Measurements from ENCODE around the gene ECM2. TPM values are rescaled to one million over a fixed set of nuclear protein-coding genes. Genes with fewer than 3 reads are reported as not detected.

The ECM2 gene
- polyA plus RNA-seq, 1 of the 3 experiments (the other 2 are of a cell fraction) = 0.20 TPM

DNA sequence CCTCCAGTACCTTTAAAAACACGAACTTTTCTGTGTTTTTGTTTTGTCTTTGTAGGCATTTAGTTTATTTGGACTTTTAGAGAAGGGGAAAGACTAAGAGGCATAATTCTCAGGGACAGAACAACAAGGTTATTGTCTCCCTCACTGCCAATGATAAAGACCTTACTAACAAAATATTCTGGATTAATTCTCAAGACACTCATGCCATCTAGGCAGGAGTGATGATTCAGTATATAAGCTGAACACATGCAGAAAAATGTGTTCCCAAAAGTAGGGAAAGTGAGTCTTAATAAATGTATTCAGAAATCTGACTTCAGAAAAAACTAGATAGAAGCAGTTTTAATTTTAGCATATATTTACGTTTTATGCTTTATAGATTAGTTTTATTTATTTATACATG lies 36.1 kb downstream of the ECM2 start:
- DNase-seq = no peak
- CTCF ChIA-PET = interaction anchor here (1.4 kb wide), 1 partner anchor 18 kb away, joined by 3 read pairs; no protein-coding TSS in a partner anchor
- H3K4me1 ChIP-seq (ENCODE audit: control insufficient read depth in 1 of 2, insufficient read depth in 2 of 2, low read depth in 1 of 2, low read length in 1 of 2) = peaks cover 1 to 3% of the 10 kb centered on the region in 2 experiments; a peak in 2 of 4 replicates
- no peaks in the 10 kb centered on the region for H3F3A ChIP-seq (replicated peaks; ENCODE audit: insufficient read depth)
- H3K27me3 ChIP-seq (ENCODE audit: insufficient read depth) = no peaks in the 10 kb centered on the region
- no peak overlapping the region for H3K4me2 ChIP-seq
- no peaks in the 10 kb centered on the region for H3K9me2 ChIP-seq
- H3K4me3 ChIP-seq (ENCODE audit: low read depth in 2 of 2, low read length in 1 of 2) = no peak overlapping the region
- no peaks in the 10 kb centered on the region for H4K20me1 ChIP-seq (ENCODE audit: insufficient read depth)
- POLR2A ChIA-PET = no interaction called here
- H3K36me3 ChIP-seq (replicated peaks in 1 of 2; ENCODE audit: control insufficient read depth in 1 of 2, insufficient read depth in 2 of 2, low read length in 1 of 2) = no peaks in the 10 kb centered on the region
- WGBS (ENCODE audit: low lambda C conversion rate) = 81% methylated on average over 2 of the region's 2 CpGs
- no peak overlapping the region for H3K27ac ChIP-seq (ENCODE audit: low read depth in 2 of 2, low read length in 1 of 2)
- no peak overlapping the region for H3K9ac ChIP-seq
- no peak overlapping the region for H2AFZ ChIP-seq (ENCODE audit: low read depth)
- H3K79me2 ChIP-seq (ENCODE audit: insufficient read depth) = no peaks in the 10 kb centered on the region
- H3K9me3 ChIP-seq = no peaks in the 10 kb centered on the region
- TF ChIP-seq JUND (IDR thresholded peaks at IDR 0.05) = no peak
- TF ChIP-seq, protein P1, sequence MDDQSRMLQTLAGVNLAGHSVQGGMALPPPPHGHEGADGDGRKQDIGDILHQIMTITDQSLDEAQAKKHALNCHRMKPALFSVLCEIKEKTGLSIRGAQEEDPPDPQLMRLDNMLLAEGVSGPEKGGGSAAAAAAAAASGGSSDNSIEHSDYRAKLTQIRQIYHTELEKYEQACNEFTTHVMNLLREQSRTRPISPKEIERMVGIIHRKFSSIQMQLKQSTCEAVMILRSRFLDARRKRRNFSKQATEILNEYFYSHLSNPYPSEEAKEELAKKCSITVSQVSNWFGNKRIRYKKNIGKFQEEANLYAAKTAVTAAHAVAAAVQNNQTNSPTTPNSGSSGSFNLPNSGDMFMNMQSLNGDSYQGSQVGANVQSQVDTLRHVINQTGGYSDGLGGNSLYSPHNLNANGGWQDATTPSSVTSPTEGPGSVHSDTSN (IDR thresholded peaks at IDR 0.05) = no peak
- no peak for TF ChIP-seq RCOR1 (IDR thresholded peaks at IDR 0.05; ENCODE audit: low read length)
- TF ChIP-seq GABPA (IDR thresholded peaks at IDR 0.05; ENCODE audit: low read depth) = no peak
- TF ChIP-seq SIN3A (IDR thresholded peaks at IDR 0.05; ENCODE audit: borderline replicate concordance, low read depth, low read length) = no peak
- TF ChIP-seq YY1 (IDR thresholded peaks at IDR 0.05; ENCODE audit: low read depth) = no peak
- TF ChIP-seq GATA2 (CRISPR knock-in tag; IDR thresholded peaks at IDR 0.05) = no peak
- no peak for TF ChIP-seq FOXJ3 (CRISPR knock-in tag; IDR thresholded peaks at IDR 0.05)
- no peak for TF ChIP-seq EP300 (IDR thresholded peaks at IDR 0.05; ENCODE audit: borderline replicate concordance in 1 of 2, low read depth in 1 of 2, low read length in 1 of 2)
- TF ChIP-seq CHD2 (IDR thresholded peaks at IDR 0.05; ENCODE audit: low read length, partially characterized antibody) = no peak
- no peak for TF ChIP-seq RAD21 (IDR thresholded peaks at IDR 0.05; ENCODE audit: low read length)
- TF ChIP-seq, protein P2, sequence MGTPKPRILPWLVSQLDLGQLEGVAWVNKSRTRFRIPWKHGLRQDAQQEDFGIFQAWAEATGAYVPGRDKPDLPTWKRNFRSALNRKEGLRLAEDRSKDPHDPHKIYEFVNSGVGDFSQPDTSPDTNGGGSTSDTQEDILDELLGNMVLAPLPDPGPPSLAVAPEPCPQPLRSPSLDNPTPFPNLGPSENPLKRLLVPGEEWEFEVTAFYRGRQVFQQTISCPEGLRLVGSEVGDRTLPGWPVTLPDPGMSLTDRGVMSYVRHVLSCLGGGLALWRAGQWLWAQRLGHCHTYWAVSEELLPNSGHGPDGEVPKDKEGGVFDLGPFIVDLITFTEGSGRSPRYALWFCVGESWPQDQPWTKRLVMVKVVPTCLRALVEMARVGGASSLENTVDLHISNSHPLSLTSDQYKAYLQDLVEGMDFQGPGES (IDR thresholded peaks at IDR 0.05; ENCODE audit: low read depth, low read length) = no peak
- TF ChIP-seq NRF1 (IDR thresholded peaks at IDR 0.05; ENCODE audit: low read depth, low read length) = no peak

DNA sequence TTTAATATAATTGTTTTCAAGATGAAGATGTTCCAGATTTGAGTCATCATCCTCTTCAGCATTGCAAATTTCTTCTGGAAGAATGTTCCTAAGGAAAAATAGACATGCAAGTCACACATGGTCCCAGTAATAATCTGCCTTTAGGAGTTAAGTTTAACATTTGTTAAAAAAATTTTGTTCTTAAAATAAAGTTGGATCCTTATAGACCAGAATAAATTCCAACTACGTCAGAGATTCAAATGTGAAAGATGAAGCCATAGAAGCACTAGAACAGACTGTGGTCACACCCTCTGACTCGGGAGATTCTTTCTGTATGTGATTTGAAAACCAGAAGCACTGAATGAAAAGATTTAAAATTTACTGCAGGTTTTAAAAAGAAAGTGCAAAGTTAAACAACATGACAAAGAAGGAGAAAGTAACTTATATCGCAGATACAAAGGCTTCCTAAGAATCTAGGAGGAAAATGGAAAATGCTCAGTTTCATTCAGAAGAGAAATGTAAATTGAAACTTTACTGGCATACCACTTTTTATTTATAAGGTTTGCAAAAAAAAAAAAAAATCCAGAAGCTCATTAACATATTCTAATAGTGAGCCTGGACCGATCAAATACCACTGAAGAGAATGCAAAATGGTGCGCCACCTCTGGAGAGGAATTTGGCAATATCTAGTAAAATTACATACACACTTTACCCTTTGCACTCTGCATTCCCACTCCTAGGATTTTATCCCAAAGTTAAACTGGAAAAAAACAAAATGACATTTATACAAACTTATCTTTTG lies 39.2 kb downstream of the ECM2 start:
- Histone ChIP-seq H4K20me1 (ENCODE audit: insufficient read depth) (no peaks in the 10 kb centered on the region), H2AFZ (ENCODE audit: low read depth) (no peak overlapping the region; the same call in 1 of the 2 replicates), H3K9ac (no peak overlapping the region), H3K27me3 (ENCODE audit: insufficient read depth) (no peaks in the 10 kb centered on the region), H3K4me2 (no peak overlapping the region), H3K79me2 (ENCODE audit: insufficient read depth) (no peaks in the 10 kb centered on the region), H3K36me3 (replicated peaks in 1 of 2; ENCODE audit: control insufficient read depth in 1 of 2, insufficient read depth in 2 of 2, low read length in 1 of 2) (no peaks in the 10 kb centered on the region), H3K9me2 (no peaks in the 10 kb centered on the region), H3K4me3 (ENCODE audit: low read depth in 2 of 2, low read length in 1 of 2) (no peak overlapping the region), H3K4me1 (ENCODE audit: control insufficient read depth in 1 of 2, insufficient read depth in 2 of 2, low read depth in 1 of 2, low read length in 1 of 2) (peaks cover 0 to 21% of the 10 kb centered on the region in 2 experiments; a peak in 2 of 4 replicates), H3F3A (replicated peaks; ENCODE audit: insufficient read depth) (no peaks in the 10 kb centered on the region), H3K9me3 (no peaks in the 10 kb centered on the region), H3K27ac (ENCODE audit: low read depth in 2 of 2, low read length in 1 of 2) (no peak overlapping the region)
- no peak for DNase-seq
- no peak for TF ChIP-seq POLR2AphosphoS5 (IDR thresholded peaks at IDR 0.05; ENCODE audit: low read depth, low read length)
- no peak for TF ChIP-seq EP300 (IDR thresholded peaks at IDR 0.05; ENCODE audit: borderline replicate concordance in 1 of 2, low read depth in 1 of 2, low read length in 1 of 2)
- TF ChIP-seq, protein P3, sequence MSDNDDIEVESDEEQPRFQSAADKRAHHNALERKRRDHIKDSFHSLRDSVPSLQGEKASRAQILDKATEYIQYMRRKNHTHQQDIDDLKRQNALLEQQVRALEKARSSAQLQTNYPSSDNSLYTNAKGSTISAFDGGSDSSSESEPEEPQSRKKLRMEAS (IDR thresholded peaks at IDR 0.05; ENCODE audit: low read depth) = no peak
- TF ChIP-seq, protein P2 (IDR thresholded peaks at IDR 0.05; ENCODE audit: low read depth, low read length) = no peak
- no peak for TF ChIP-seq CHD2 (IDR thresholded peaks at IDR 0.05; ENCODE audit: low read length, partially characterized antibody)
- TF ChIP-seq, protein P4, sequence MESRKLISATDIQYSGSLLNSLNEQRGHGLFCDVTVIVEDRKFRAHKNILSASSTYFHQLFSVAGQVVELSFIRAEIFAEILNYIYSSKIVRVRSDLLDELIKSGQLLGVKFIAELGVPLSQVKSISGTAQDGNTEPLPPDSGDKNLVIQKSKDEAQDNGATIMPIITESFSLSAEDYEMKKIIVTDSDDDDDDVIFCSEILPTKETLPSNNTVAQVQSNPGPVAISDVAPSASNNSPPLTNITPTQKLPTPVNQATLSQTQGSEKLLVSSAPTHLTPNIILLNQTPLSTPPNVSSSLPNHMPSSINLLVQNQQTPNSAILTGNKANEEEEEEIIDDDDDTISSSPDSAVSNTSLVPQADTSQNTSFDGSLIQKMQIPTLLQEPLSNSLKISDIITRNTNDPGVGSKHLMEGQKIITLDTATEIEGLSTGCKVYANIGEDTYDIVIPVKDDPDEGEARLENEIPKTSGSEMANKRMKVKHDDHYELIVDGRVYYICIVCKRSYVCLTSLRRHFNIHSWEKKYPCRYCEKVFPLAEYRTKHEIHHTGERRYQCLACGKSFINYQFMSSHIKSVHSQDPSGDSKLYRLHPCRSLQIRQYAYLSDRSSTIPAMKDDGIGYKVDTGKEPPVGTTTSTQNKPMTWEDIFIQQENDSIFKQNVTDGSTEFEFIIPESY (IDR thresholded peaks at IDR 0.05; ENCODE audit: borderline replicate concordance, low read depth) = no peak
- TF ChIP-seq YY1 (IDR thresholded peaks at IDR 0.05; ENCODE audit: low read depth) = no peak
- no peak for TF ChIP-seq FOXM1 (IDR thresholded peaks at IDR 0.05; ENCODE audit: low read depth)
- TF ChIP-seq, protein P5, sequence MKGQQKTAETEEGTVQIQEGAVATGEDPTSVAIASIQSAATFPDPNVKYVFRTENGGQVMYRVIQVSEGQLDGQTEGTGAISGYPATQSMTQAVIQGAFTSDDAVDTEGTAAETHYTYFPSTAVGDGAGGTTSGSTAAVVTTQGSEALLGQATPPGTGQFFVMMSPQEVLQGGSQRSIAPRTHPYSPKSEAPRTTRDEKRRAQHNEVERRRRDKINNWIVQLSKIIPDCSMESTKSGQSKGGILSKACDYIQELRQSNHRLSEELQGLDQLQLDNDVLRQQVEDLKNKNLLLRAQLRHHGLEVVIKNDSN (IDR thresholded peaks at IDR 0.05; ENCODE audit: borderline replicate concordance, low read depth) = no peak
- no peak for TF ChIP-seq MEF2A (IDR thresholded peaks at IDR 0.05; ENCODE audit: borderline replicate concordance, low read depth)
- CTCF ChIA-PET = no interaction called here
- POLR2A ChIA-PET = no interaction called here
- WGBS (ENCODE audit: low lambda C conversion rate) = 91% methylated on average over 5 of the region's 5 CpGs

Measured in SK-N-SH (cell line).